Measurements from ENCODE around the gene CADM3. TPM values are rescaled to one million over a fixed set of nuclear protein-coding genes. Genes with fewer than 3 reads are reported as not detected.

The CADM3 gene
- total RNA-seq, 1 donor from 2014 or later, result 5.3 TPM

DNA sequence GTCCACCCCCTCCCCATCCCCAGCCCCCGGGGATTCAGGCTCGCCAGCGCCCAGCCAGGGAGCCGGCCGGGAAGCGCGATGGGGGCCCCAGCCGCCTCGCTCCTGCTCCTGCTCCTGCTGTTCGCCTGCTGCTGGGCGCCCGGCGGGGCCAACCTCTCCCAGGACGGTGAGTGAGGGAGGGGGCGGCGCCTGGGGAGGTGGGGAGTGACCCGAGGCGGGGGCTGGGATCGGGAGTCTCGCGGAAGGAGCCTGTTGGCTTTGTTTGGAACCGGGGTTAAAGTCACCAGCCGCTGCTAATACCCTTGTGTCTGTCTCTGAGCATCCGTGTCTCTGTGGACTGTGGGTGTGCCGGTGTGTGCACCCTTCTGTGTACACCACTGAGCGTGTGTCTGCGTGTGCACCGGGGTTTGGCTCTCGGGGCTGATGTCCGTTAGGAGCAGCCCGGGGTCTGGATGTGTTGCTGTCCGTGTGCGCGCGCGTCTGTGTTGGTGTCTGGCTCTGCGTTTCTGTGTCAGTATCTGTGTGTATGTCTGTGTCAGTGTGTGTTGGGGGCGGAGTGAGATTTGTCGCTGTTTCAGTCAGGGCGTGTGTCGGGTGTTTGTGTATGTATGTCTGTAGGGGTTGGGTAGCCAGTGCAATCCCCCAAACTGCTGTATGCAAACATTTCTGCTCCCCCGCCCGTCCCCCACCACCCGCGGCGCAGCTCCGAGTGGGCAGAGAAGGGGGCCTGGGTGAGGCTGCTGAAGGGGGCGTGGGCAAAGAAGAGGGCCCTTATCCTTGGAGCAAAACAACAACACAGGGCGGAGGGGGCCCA lies 480 bp downstream of the CADM3 start:
- intact Hi-C loops (cut with DNase I), result no loop called here
- peak; percentile 18 for ATAC-seq (ENCODE audit: poor library complexity)
- peak; percentile 43 for DNase-seq

GRCh38 chr1:159172614-159173291 lies 1.3 kb downstream of the CADM3 start:
- intact Hi-C loops (cut with DNase I), result no loop called here
- ATAC-seq (ENCODE audit: poor library complexity) (peak; percentile 58), DNase-seq (peak; percentile 61)

DNA sequence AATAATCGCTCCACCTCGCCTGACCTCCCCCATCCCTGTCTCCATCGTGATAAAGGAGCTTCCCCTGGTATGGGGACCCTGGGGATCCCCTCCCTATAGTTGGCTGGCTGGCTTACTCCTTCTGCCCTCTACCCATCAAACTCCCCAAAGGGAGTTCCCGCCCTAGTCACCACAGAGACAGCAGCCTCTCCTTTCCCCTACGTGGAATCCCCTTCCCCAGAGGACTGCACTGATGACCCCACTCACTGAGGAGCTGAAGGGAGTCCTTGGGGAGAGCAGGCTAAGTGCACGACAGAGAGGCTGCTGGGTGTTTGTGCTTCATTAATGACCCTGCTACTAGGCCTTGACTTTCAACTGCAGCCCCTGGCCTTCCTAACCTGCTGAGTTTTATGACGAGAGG lies 1.9 kb downstream of the CADM3 start:
- intact Hi-C loops (cut with DNase I), result no loop called here
- no peak for DNase-seq
- ATAC-seq (ENCODE audit: poor library complexity), result no peak

GRCh38 chr1:159175571-159175970 lies 4.2 kb downstream of the CADM3 start:
- intact Hi-C loops (cut with DNase I), result no loop called here
- ATAC-seq (ENCODE audit: poor library complexity) (no peak), DNase-seq (no peak)

GRCh38 chr1:159177272-159177907 lies 6.0 kb downstream of the CADM3 start:
- intact Hi-C loops (cut with DNase I), result no loop called here
- DNase-seq (no peak), ATAC-seq (ENCODE audit: poor library complexity) (peak; percentile 52)

DNA sequence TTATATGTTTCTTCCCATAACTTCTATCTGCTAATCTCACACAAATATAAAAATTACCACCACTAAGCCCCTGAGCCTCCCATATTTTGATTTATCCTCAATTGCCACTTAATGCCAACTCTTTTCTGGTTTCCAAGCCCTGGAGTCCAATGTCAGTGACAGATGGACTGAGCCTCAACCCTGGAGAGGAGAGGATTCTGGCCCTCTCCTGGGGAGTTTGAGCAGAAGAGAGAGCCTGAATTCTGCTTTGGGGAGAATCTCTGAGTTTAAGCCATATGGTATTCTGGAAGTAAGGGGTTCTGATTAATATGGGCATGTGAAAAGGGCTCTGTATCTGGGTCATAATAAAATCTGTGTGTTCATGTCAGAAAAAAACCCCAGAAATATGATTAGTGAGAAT lies 8.5 kb downstream of the CADM3 start:
- DNase-seq, result no peak
- ATAC-seq (ENCODE audit: poor library complexity), result no peak
- intact Hi-C loops (cut with DNase I), result no loop called here

DNA sequence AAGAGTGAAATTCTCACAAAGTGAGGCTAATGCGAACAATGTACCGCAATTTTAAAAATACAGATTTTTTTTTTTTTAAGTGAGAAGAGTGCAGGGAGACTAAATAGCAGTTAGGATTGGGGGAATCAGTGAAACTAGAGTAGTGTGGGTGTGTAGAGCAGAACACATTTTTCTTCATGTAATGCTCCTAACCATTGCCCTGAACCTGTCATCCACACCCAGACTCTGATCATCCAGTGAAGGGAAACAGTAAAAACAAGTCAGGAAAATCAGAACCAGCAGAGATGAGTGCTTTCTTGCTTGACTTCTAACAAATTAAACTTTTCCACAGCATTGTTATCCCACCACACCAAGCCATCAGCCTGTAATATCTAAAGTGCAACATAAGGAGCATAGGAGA lies 9.1 kb downstream of the CADM3 start:
- no peak for DNase-seq
- no peak for ATAC-seq (ENCODE audit: poor library complexity)
- intact Hi-C loops (cut with DNase I), result no loop called here

- ATAC-seq (ENCODE audit: poor library complexity) (no peak), DNase-seq (no peak)
- intact Hi-C loops (cut with DNase I), result no loop called here
Measured at GRCh38 chr1:159181328-159182024, 10.1 kb downstream of the CADM3 start.

- ATAC-seq (ENCODE audit: poor library complexity) (no peak), DNase-seq (no peak)
- intact Hi-C loops (cut with DNase I), result no loop called here
Measured at GRCh38 chr1:159184201-159184600, 12.8 kb downstream of the CADM3 start.

- intact Hi-C loops (cut with DNase I), result no loop called here
- no peak for ATAC-seq (ENCODE audit: poor library complexity)
- no peak for DNase-seq
Measured at GRCh38 chr1:159185121-159185520, 13.7 kb downstream of the CADM3 start.

DNA sequence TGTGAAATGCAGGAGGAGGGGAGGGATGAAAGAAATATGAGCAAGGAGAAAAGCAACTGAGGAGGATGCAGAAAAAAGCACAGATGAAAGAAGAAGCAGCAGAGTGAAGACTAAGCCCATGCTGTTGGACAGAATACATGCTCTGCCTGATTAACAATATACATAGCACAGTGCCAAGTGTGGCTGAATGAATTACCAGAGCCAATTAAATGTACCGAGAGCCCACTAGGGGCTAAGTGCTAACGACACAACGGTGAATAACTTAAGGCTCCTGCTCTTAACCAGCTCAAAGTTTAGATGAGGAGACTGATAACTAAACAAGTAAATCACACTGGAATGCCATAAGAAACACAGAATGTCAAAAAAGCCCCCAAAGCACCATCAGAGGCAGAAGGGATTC lies 15.6 kb downstream of the CADM3 start:
- DNase-seq (no peak), ATAC-seq (ENCODE audit: poor library complexity) (no peak)
- intact Hi-C loops (cut with DNase I), result no loop called here

- intact Hi-C loops (cut with DNase I), result no loop called here
- ATAC-seq (ENCODE audit: poor library complexity) (peak; percentile 81), DNase-seq (no peak)
Measured at GRCh38 chr1:159187647-159188374, 16.4 kb downstream of the CADM3 start.

DNA sequence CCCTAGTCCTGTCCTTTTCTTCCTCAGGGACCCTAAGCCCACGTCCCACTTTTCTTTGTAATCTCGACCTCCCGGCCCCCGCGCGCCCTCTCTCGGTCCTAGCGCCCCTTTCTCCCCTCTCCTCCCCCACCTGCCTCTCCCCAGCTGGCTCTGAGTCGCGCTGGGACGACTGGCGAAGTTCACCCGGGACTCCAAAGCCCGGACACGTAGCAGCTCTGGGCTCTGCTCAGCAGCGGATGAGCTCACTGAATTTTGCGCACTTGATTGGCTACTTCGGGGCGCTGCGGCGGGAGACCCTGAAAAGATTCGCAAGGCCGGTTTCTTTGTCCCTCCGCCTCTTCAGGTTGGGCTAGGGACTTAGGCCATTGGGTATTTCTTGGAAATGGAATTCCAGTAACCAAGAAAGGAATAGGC lies 17.0 kb downstream of the CADM3 start:
- DNase-seq (peak; percentile 74), ATAC-seq (ENCODE audit: poor library complexity) (peak; percentile 95)
- intact Hi-C loops (cut with DNase I), result no loop called here

GRCh38 chr1:159190441-159190840 lies 19.0 kb downstream of the CADM3 start:
- no peak for ATAC-seq (ENCODE audit: poor library complexity)
- intact Hi-C loops (cut with DNase I), result no loop called here
- DNase-seq, result no peak

DNA sequence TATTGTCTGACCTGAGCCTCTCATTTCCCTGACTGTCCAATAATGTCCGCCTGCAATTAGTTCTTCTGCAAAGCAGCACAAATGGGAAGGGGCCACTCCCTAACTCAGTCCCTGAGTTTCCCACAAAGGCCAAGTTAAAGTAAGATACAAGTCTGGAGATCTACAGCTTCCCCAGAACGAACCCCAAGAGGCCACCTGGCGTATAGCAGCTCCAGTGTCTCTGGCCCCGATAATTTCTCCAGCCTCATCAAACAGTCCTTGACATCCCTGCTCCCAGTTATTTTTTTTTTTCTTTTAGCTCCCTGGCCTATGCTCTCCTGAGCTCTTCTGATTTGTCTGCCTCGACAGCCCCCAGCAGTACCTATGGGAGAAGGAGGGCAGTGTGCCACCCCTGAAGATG lies 25.1 kb downstream of the CADM3 start:
- intact Hi-C loops (cut with DNase I), result no loop called here
- no peak for DNase-seq
- no peak for ATAC-seq (ENCODE audit: poor library complexity)

GRCh38 chr1:159197561-159198557 lies 26.4 kb downstream of the CADM3 start:
- ATAC-seq (ENCODE audit: poor library complexity), result peak; percentile 78
- intact Hi-C loops (cut with DNase I), result no loop called here
- peak; percentile 49 for DNase-seq

- intact Hi-C loops (cut with DNase I), result no loop called here
- ATAC-seq (ENCODE audit: poor library complexity) (no peak), DNase-seq (no peak)
Measured at GRCh38 chr1:159199901-159200300, 28.5 kb downstream of the CADM3 start.

DNA sequence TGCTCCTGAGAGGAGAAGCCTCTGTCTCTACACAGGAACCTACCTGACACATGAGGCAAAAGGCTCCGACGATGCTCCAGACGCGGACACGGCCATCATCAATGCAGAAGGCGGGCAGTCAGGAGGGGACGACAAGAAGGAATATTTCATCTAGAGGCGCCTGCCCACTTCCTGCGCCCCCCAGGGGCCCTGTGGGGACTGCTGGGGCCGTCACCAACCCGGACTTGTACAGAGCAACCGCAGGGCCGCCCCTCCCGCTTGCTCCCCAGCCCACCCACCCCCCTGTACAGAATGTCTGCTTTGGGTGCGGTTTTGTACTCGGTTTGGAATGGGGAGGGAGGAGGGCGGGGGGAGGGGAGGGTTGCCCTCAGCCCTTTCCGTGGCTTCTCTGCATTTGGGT lies 29.4 kb downstream of the CADM3 start:
- no peak for DNase-seq
- intact Hi-C loops (cut with DNase I), result no loop called here
- ATAC-seq (ENCODE audit: poor library complexity), result no peak

Data from Right ventricle myocardium superior (tissue), 1 donor.